Measurements from ENCODE around the gene NDUFS6. TPM values are rescaled to one million over a fixed set of nuclear protein-coding genes. Genes with fewer than 3 reads are reported as not detected.

NDUFS6 gene
- total RNA-seq, 1 donor from 2014 or later = 69.2 TPM

GRCh38 chr5:1754531-1755220 lies 46.5 kb upstream of the NDUFS6 start:
- Histone ChIP-seq H3K36me3 (ENCODE audit: control insufficient read depth, insufficient read depth, low read length) (no peaks in the 10 kb centered on the region), H3K4me3 (ENCODE audit: low read depth, low read length) (no peak overlapping the region), H3K27me3 (ENCODE audit: control insufficient read depth, insufficient read depth, low read length) (peaks cover 10% of the 10 kb centered on the region)
- no peak for TF ChIP-seq CTCF (IDR thresholded peaks at IDR 0.05; ENCODE audit: insufficient read depth, low read length, poor library complexity, severe bottlenecking)
- no peak for DNase-seq (ENCODE audit: low read depth)

- no peak for TF ChIP-seq CTCF (IDR thresholded peaks at IDR 0.05; ENCODE audit: insufficient read depth, low read length, poor library complexity, severe bottlenecking)
These were observed 45.8 kb upstream of the NDUFS6 start for GRCh38 chr5:1755321-1755949.

GRCh38 chr5:1756481-1756880 lies 44.7 kb upstream of the NDUFS6 start:
- no peak overlapping the region for H3K4me3 ChIP-seq (ENCODE audit: low read depth, low read length)
- no peak for DNase-seq (ENCODE audit: low read depth)
- H3K27me3 ChIP-seq (ENCODE audit: control insufficient read depth, insufficient read depth, low read length) = peaks cover 19% of the 10 kb centered on the region

More at GRCh38 chr5:1755321-1755949, 45.8 kb upstream of the NDUFS6 start:
- Histone ChIP-seq H3K36me3 (ENCODE audit: control insufficient read depth, insufficient read depth, low read length) (no peaks in the 10 kb centered on the region), H3K4me3 (ENCODE audit: low read depth, low read length) (no peak overlapping the region), H3K27me3 (ENCODE audit: control insufficient read depth, insufficient read depth, low read length) (peaks cover 10% of the 10 kb centered on the region)
- no peak for DNase-seq (ENCODE audit: low read depth)

GRCh38 chr5:1757511-1757910 lies 43.7 kb upstream of the NDUFS6 start:
- Histone ChIP-seq H3K36me3 (ENCODE audit: control insufficient read depth, insufficient read depth, low read length) (no peaks in the 10 kb centered on the region), H3K27me3 (ENCODE audit: control insufficient read depth, insufficient read depth, low read length) (peaks cover 19% of the 10 kb centered on the region), H3K4me3 (ENCODE audit: low read depth, low read length) (no peak overlapping the region)
- no peak for TF ChIP-seq CTCF (IDR thresholded peaks at IDR 0.05; ENCODE audit: insufficient read depth, low read length, poor library complexity, severe bottlenecking)
- DNase-seq (ENCODE audit: low read depth) = no peak

More at GRCh38 chr5:1756481-1756880, 44.7 kb upstream of the NDUFS6 start:
- TF ChIP-seq CTCF (IDR thresholded peaks at IDR 0.05; ENCODE audit: insufficient read depth, low read length, poor library complexity, severe bottlenecking) = no peak
- H3K36me3 ChIP-seq (ENCODE audit: control insufficient read depth, insufficient read depth, low read length) = no peaks in the 10 kb centered on the region

GRCh38 chr5:1758574-1758973 lies 42.6 kb upstream of the NDUFS6 start:
- Histone ChIP-seq H3K36me3 (ENCODE audit: control insufficient read depth, insufficient read depth, low read length) (no peaks in the 10 kb centered on the region), H3K4me3 (ENCODE audit: low read depth, low read length) (no peak overlapping the region), H3K27me3 (ENCODE audit: control insufficient read depth, insufficient read depth, low read length) (peaks cover 24% of the 10 kb centered on the region)
- no peak for TF ChIP-seq CTCF (IDR thresholded peaks at IDR 0.05; ENCODE audit: insufficient read depth, low read length, poor library complexity, severe bottlenecking)
- no peak for DNase-seq (ENCODE audit: low read depth)
